LNCAP (cell line): ENCODE results near the gene SETD6.

Source experiments
- TF ChIP-seq, protein P1 (sequence below): fragments of 450-650 bp; IDR thresholded peaks from 2 replicates; pipeline ENCODE4 v1.5.1; 2017; ENCODE audit warnings: mild to moderate bottlenecking

The SETD6 gene

DNA sequence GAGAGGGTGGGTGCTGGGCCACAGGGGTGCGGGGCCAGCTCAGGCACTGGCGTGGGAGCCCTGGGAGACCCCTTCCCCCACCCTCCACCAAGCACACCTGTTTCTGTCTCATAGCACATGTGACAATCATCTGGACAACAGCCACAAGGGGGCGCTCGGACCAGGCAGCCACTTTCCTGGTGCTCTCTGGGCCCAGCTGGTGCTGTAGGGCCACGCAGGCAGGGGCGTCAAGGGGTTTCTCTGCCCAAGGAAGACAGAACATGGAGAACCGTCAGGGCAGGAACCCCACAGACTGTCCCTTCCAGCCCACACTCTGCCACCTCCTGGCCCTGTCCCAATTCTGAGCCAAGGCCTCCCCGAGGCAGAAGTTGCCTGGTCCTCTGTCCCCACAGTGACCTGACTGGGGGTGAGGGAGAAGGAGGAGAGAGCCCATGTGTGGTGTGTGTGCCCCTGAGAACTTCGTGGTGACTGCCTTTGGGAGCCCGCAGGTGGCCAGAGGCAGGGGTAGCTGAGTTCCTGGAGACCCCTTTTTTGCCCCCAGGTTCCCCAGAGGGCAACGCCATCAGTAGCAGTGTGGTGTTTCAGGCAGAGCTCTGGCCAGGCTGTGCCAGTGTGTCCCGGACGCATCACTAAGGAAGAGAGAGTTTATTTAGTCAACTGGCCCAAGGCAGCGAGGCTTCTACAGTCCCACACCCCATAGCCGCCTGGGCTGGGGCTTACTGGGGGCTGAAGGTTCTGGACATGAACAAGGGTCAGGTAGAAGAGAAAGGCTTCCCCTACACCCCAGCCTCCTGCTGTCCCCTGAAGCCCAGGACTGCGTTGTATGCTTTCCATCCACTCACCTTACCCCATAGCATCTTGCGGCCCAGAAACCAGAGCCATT is 3.1 kb upstream of the SETD6 start:
- TF ChIP-seq, protein P1, sequence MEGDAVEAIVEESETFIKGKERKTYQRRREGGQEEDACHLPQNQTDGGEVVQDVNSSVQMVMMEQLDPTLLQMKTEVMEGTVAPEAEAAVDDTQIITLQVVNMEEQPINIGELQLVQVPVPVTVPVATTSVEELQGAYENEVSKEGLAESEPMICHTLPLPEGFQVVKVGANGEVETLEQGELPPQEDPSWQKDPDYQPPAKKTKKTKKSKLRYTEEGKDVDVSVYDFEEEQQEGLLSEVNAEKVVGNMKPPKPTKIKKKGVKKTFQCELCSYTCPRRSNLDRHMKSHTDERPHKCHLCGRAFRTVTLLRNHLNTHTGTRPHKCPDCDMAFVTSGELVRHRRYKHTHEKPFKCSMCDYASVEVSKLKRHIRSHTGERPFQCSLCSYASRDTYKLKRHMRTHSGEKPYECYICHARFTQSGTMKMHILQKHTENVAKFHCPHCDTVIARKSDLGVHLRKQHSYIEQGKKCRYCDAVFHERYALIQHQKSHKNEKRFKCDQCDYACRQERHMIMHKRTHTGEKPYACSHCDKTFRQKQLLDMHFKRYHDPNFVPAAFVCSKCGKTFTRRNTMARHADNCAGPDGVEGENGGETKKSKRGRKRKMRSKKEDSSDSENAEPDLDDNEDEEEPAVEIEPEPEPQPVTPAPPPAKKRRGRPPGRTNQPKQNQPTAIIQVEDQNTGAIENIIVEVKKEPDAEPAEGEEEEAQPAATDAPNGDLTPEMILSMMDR: peak; percentile 80

GRCh38 chr16:58513874-58514273 is 1.4 kb upstream of the SETD6 start:
- TF ChIP-seq, protein P1: no peak

- TF ChIP-seq, protein P1: no peak
These were observed 802 bp downstream of the SETD6 start for GRCh38 chr16:58515871-58516767.

- TF ChIP-seq, protein P1: no peak
These were observed 1.4 kb downstream of the SETD6 start for GRCh38 chr16:58516768-58517107.

DNA sequence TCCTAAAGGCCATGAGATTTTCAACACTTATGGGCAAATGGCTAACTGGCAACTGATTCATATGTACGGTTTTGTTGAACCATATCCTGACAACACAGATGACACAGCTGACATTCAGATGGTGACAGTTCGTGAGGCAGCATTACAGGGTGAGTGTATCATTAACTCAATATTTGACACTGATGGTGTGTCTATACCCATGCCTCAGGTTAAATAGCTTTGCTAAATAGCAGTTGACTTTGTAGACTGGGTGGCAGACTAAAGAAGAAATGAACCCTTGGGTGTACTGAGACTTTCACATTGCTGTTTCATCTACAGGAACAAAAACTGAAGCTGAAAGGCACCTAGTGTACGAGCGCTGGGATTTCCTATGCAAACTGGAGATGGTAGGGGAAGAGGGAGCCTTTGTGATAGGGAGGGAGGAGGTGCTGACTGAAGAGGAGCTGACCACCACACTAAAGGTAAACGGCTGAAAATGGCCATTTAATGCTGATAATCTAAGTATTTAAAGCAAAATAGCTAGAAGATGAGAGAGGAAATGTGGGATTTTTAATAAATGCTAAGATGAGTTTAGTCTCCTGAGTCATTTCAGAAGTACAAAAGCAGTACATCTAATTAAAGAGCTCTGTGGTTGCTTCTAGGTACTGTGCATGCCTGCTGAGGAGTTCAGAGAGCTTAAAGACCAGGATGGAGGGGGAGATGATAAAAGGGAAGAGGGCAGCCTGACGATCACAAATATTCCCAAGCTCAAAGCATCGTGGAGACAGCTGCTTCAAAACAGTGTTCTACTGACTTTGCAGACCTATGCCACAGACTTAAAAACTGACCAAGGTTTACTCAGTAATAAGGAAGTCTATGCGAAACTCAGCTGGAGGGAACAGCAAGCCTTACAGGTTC is 3.0 kb downstream of the SETD6 start:
- TF ChIP-seq, protein P1: no peak

- TF ChIP-seq, protein P1: no peak
These were observed 3.7 kb downstream of the SETD6 start for GRCh38 chr16:58518980-58519368.

DNA sequence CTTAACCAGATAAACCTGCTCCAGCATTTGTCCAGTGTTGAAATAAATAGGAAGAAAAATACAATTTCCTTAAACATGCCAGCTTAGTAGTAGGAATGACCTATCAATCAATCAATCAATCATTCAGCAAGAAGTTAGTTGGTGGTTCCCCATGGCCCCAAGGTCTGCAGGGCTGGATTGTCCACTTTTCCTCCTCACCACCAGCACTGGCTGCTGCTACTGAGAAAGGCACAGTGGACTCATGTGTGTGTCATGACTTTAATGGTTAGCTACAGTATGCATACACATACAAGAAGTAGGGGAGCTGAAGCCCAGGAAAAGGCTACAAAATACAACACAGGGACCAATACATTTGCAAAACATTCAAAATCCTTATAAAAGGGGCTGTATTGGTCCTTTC is 4.4 kb downstream of the SETD6 start:
- TF ChIP-seq, protein P1: no peak
